GM21423 (cell line): Measurements from ENCODE around the gene MRPL9.

Source experiments
- ATAC-seq: cut with Tn5 transposase; IDR thresholded peaks from one replicate; pipeline ENCODE4 v1.9.1; 2021; ENCODE audit warnings: mild to moderate bottlenecking, moderate library complexity; ENCODE audit not compliant: unreplicated experiment

The MRPL9 gene

GRCh38 chr1:151762941-151763921, at the start of gene MRPL9:
TSS of gene MRPL9 (minus strand) at chr1:151763496. CDS start at chr1:151763479, 17 bp downstream.
- ATAC-seq: peak; percentile 95

GRCh38 chr1:151811181-151811580, 47.9 kb upstream of the MRPL9 start:
- ATAC-seq: no peak

- ATAC-seq: no peak
These were observed 46.8 kb upstream of the MRPL9 start for GRCh38 chr1:151809985-151810556.

GRCh38 chr1:151809290-151809984, 46.1 kb upstream of the MRPL9 start:
- ATAC-seq: no peak

GRCh38 chr1:151807766-151808165, 44.5 kb upstream of the MRPL9 start:
- no peak for ATAC-seq

- no peak for ATAC-seq
These were observed 43.8 kb upstream of the MRPL9 start for GRCh38 chr1:151807131-151807530.

- ATAC-seq: no peak
These were observed 42.9 kb upstream of the MRPL9 start for GRCh38 chr1:151806170-151806569.

GRCh38 chr1:151805066-151805820, 41.9 kb upstream of the MRPL9 start, which contains the start of gene LINGO4:
TSS of gene LINGO4 (minus strand) at chr1:151805419. CDS start at chr1:151802704, 2,715 bp downstream.
- ATAC-seq: no peak

- ATAC-seq: no peak
These were observed 40.6 kb upstream of the MRPL9 start for GRCh38 chr1:151803915-151804314.

GRCh38 chr1:151803164-151803563, 39.9 kb upstream of the MRPL9 start:
- no peak for ATAC-seq

GRCh38 chr1:151802372-151802771, 39.1 kb upstream of the MRPL9 start:
- ATAC-seq: no peak

GRCh38 chr1:151801846-151802245, 38.5 kb upstream of the MRPL9 start:
- no peak for ATAC-seq

- no peak for ATAC-seq
These were observed 38.1 kb upstream of the MRPL9 start for GRCh38 chr1:151801310-151801820.

GRCh38 chr1:151800830-151801229, 37.5 kb upstream of the MRPL9 start:
- no peak for ATAC-seq

GRCh38 chr1:151799179-151800022, 36.1 kb upstream of the MRPL9 start:
- ATAC-seq: no peak

GRCh38 chr1:151798571-151798970, 35.3 kb upstream of the MRPL9 start:
- ATAC-seq: no peak

GRCh38 chr1:151790940-151791651, 27.8 kb upstream of the MRPL9 start:
- ATAC-seq: no peak

- peak; percentile 96 for ATAC-seq
These were observed 27.0 kb upstream of the MRPL9 start, which contains the start of gene TDRKH for GRCh38 chr1:151790071-151790939. TSS of gene TDRKH (minus strand) at chr1:151790500. CDS start at chr1:151783022, 7,478 bp downstream.
